Thyroid gland (tissue), 4 donors: ENCODE results near the gene COPRS. TPM values are rescaled to one million over a fixed set of nuclear protein-coding genes. Genes with fewer than 3 reads are reported as not detected.
A peak's percentile ranks its signal among the peaks of the same experiment; 100 is the strongest.

Source experiments
- DNase-seq, 2 donors: peaks; one replicate each; pipeline ENCODE4 v3.0.0-alpha.2; 2019
- H3K27ac ChIP-seq, 3 donors: fragments of 200-600 bp; sonication (generic); 1 replicate in 2 of 3; 2 replicates in 1 of 3; pipeline ENCODE4 v1.5.1; 2016 to 2019; ENCODE audit warnings: mild to moderate bottlenecking in 1 of 3, moderate library complexity in 1 of 3
- H3K27me3 ChIP-seq: fragments of 200-600 bp; sonication (generic); one replicate; pipeline ENCODE4 v1.5.1; 2019
- H3K36me3 ChIP-seq, 2 donors: fragments of 200-600 bp; sonication (generic); one replicate each; pipeline ENCODE4 v1.5.1; 2016 to 2019
- H3K4me1 ChIP-seq, 2 donors: fragments of 200-600 bp; sonication (generic); one replicate each; pipeline ENCODE4 v1.5.1; 2017 to 2019
- H3K4me3 ChIP-seq, 3 donors: fragments of 200-600 bp; sonication (generic); replicated peaks in 1 of 3; 1 replicate in 2 of 3; 2 replicates in 1 of 3; pipeline ENCODE4 v1.5.1; 2016; ENCODE audit warnings: mild to moderate bottlenecking in 1 of 3
- H3K9me3 ChIP-seq: fragments of 200-600 bp; sonication (generic); one replicate; pipeline ENCODE4 v1.5.1; 2017
- CTCF ChIP-seq, 6 experiments: fragments of 200-600 bp in 3 of 6; fragments of 450-650 bp in 3 of 6; sonication (generic) in 3 of 6; IDR thresholded peaks; one replicate each; pipeline ENCODE4 v1.5.1; 2016 to 2019; ENCODE audit warnings: antibody characterized with exemption in 6 of 6, mild to moderate bottlenecking in 2 of 6, inconsistent platforms in 1 of 6, moderate library complexity in 1 of 6
- POLR2A ChIP-seq, 2 donors: fragments of 450-650 bp; IDR thresholded peaks; one replicate each; pipeline ENCODE4 v1.6.1; 2017; ENCODE audit warnings: antibody characterized with exemption in 2 of 2, mild to moderate bottlenecking in 2 of 2, moderate library complexity in 1 of 2
- WGBS, 2 donors: methylation state at CpG; one replicate each; pipeline ENCODE4 v1.1.5; 2017; 5-methylcytosine and 5-hydroxymethylcytosine counted together
- intact Hi-C: fragments of 100-400 bp; cut with DNase I; formaldehyde crosslinking; loops from one replicate; pipeline ENCODE4 v1.15.1; 2023
- total RNA-seq, 4 donors: library from RNA; depleted of rRNA; stranded (reverse); fragments of >200 nt; gene quantifications; one replicate each; pipeline ENCODE4 v1.2.3, GENCODE V29; 2016

Gene COPRS
- total RNA-seq, 4 donors from 2014 or later, result 114 to 143 (median 128) TPM

GRCh38 chr17:31853911-31854470, 5.1 kb downstream of the COPRS start:
- Histone ChIP-seq H3K27me3 (no peaks in the 10 kb centered on the region), H3K9me3 (no peaks in the 10 kb centered on the region), H3K27ac (peak overlapping the region in 1 of 3 donors; percentile 30), H3K4me1 (peaks cover 26 to 40% of the 10 kb centered on the region in 2 donors), H3K4me3 (no peak overlapping the region), H3K36me3 (peaks cover 0 to 11% of the 10 kb centered on the region in 2 donors)
- intact Hi-C loops, result no loop called here
- WGBS, 2 donors, result 81 to 84% methylated on average over 7 of the region's 7 CpGs
- DNase-seq, result no peak
- TF ChIP-seq CTCF (IDR thresholded peaks at IDR 0.05) (no peak), POLR2A (IDR thresholded peaks at IDR 0.05) (no peak)

DNA sequence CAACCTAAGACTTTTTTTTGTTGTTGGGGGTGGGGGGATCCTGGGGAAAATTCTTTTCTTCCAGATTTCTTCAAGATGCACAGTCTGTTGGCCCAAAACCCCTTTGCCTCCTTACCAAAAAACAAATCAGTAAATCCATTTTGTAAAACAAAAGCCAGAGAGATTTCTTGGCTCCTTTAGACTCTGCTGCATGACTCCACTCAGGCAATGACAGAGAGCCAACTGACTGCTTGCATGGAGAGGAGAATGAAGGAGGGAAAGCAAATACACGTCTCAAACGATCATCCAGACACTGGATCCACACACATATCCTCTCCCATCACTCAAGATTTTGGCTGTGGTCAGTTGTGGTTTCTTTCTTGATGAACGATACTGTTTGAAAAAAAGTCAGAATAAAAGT, 13.8 kb downstream of the COPRS start:
- no peaks in the 10 kb centered on the region for H3K9me3 ChIP-seq

GRCh38 chr17:31843070-31843745, 15.8 kb downstream of the COPRS start:
- peak overlapping the region; percentile 16 to 78 (median 72) for H3K27ac ChIP-seq
- intact Hi-C loops, result loop anchor here (5.0 kb wide), 1 partner anchor 406 kb away; no protein-coding TSS in a partner anchor
- no peaks in the 10 kb centered on the region for H3K9me3 ChIP-seq
- H3K36me3 ChIP-seq, result no peaks in the 10 kb centered on the region
- H3K4me1 ChIP-seq, result peaks cover 11 to 22% of the 10 kb centered on the region in 2 donors
- 25 to 27% methylated on average over 8 of the region's 8 CpGs for WGBS, 2 donors
- TF ChIP-seq POLR2A (IDR thresholded peaks at IDR 0.05) (no peak), CTCF (IDR thresholded peaks at IDR 0.05) (no peak)
- peak overlapping the region in 1 of 3 donors; percentile 8 for H3K4me3 ChIP-seq
- H3K27me3 ChIP-seq, result no peaks in the 10 kb centered on the region
- peak; percentile 90 to 91 for DNase-seq

More for the DNA sequence above, 13.8 kb downstream of the COPRS start:
- H3K4me1 ChIP-seq, result peaks cover 11 to 22% of the 10 kb centered on the region in 2 donors
- intact Hi-C loops, result no loop called here
- 41 to 48% methylated on average over 3 of the region's 3 CpGs for WGBS, 2 donors
- H3K27ac ChIP-seq, result no peak overlapping the region
- H3K4me3 ChIP-seq, result no peak overlapping the region
- no peaks in the 10 kb centered on the region for H3K36me3 ChIP-seq
- no peaks in the 10 kb centered on the region for H3K27me3 ChIP-seq
- no peak for TF ChIP-seq POLR2A (IDR thresholded peaks at IDR 0.05)
- TF ChIP-seq CTCF (IDR thresholded peaks at IDR 0.05), result no peak
- DNase-seq, result no peak

GRCh38 chr17:31842195-31843069, 16.6 kb downstream of the COPRS start:
- no peaks in the 10 kb centered on the region for H3K9me3 ChIP-seq
- peak overlapping the region in 1 of 3 donors; percentile 8 for H3K4me3 ChIP-seq
- WGBS, 2 donors, result 17 to 19% methylated on average over 22 of the region's 22 CpGs
- H3K27ac ChIP-seq, result peak overlapping the region; percentile 16 to 78 (median 72)
- no peaks in the 10 kb centered on the region for H3K27me3 ChIP-seq
- no peaks in the 10 kb centered on the region for H3K36me3 ChIP-seq
- intact Hi-C loops, result loop anchor here (5.0 kb wide), 1 partner anchor 405 kb away; no protein-coding TSS in a partner anchor
- peaks cover 11 to 22% of the 10 kb centered on the region in 2 donors for H3K4me1 ChIP-seq
- peak; percentile 69 to 74 for DNase-seq
- TF ChIP-seq POLR2A (IDR thresholded peaks at IDR 0.05) (no peak), CTCF (IDR thresholded peaks at IDR 0.05) (peak; percentile 87 to 98 (median 96))
